ENCODE results near the gene SCNM1. TPM values are rescaled to one million over a fixed set of nuclear protein-coding genes. Genes with fewer than 3 reads are reported as not detected.

The SCNM1 gene
- 10 to 100 TPM; 16.7 to 39.8 (median 29.7) TPM for polyA plus RNA-seq

GRCh38 chr1:151165738-151166504 is at the start of gene SCNM1, which contains the start of gene LYSMD1:
Gene SCNM1 (plus strand): TSS chr1:151166144. CDS start chr1:151166153, 9 bp downstream.
Gene LYSMD1 (minus strand): TSS chr1:151165902. CDS start chr1:151165258, 644 bp downstream.
- peak within 1 kb of the TSS; percentile 46 for H3K27ac ChIP-seq (ENCODE audit: low read depth, low read length)
- 0% methylated on average over 38 of the region's 38 CpGs for WGBS, 3 donors

GRCh38 chr1:151124763-151125403 is 41.1 kb upstream of the SCNM1 start:
- no peak overlapping the region for H3K27ac ChIP-seq (ENCODE audit: low read depth, low read length)
- 56 to 87% (median 84%) methylated on average over 5 of the region's 5 CpGs for WGBS, 3 donors

- no peak overlapping the region for H3K27ac ChIP-seq (ENCODE audit: low read depth, low read length)
- WGBS, 3 donors: 78 to 85% (median 80%) methylated on average over 6 of the region's 6 CpGs
Observed at GRCh38 chr1:151128800-151129199, 37.1 kb upstream of the SCNM1 start.

- 8 to 36% (median 17%) methylated on average over 43 to 45 of the region's 45 CpGs for WGBS, 3 donors
- no peak overlapping the region for H3K27ac ChIP-seq (ENCODE audit: low read depth, low read length)
Observed at GRCh38 chr1:151130987-151131586, 34.9 kb upstream of the SCNM1 start.

GRCh38 chr1:151131701-151132334 is 34.1 kb upstream of the SCNM1 start:
- no peak overlapping the region for H3K27ac ChIP-seq (ENCODE audit: low read depth, low read length)
- WGBS, 3 donors: 33 to 47% (median 38%) methylated on average over 39 of the region's 39 CpGs

- no peak overlapping the region for H3K27ac ChIP-seq (ENCODE audit: low read depth, low read length)
- WGBS, 3 donors: 44 to 62% (median 55%) methylated on average over 49 to 74 of the region's 74 CpGs
Observed at GRCh38 chr1:151132335-151133017, 33.5 kb upstream of the SCNM1 start.

- H3K27ac ChIP-seq (ENCODE audit: low read depth, low read length): no peak overlapping the region
Observed at GRCh38 chr1:151133018-151133806, 32.7 kb upstream of the SCNM1 start.

GRCh38 chr1:151134396-151134795 is 31.5 kb upstream of the SCNM1 start:
- no peak overlapping the region for H3K27ac ChIP-seq (ENCODE audit: low read depth, low read length)
- 89 to 90% (median 90%) methylated on average over 3 of the region's 3 CpGs for WGBS, 3 donors

More at GRCh38 chr1:151133018-151133806, 32.7 kb upstream of the SCNM1 start:
- 48 to 71% (median 66%) methylated on average over 49 to 64 of the region's 65 CpGs for WGBS, 3 donors

- no peak overlapping the region for H3K27ac ChIP-seq (ENCODE audit: low read depth, low read length)
- 92 to 95% (median 94%) methylated on average over 7 of the region's 7 CpGs for WGBS, 3 donors
Observed at GRCh38 chr1:151134991-151135390, 31.0 kb upstream of the SCNM1 start.

GRCh38 chr1:151135433-151136385 is 30.2 kb upstream of the SCNM1 start:
- WGBS, 3 donors: 88 to 91% (median 91%) methylated on average over 12 of the region's 12 CpGs
- H3K27ac ChIP-seq (ENCODE audit: low read depth, low read length): no peak overlapping the region

- WGBS, 3 donors: 92% methylated on average over 7 of the region's 7 CpGs
- no peak overlapping the region for H3K27ac ChIP-seq (ENCODE audit: low read depth, low read length)
Observed at GRCh38 chr1:151137789-151138188, 28.2 kb upstream of the SCNM1 start.

- whole genome bisulfite sequencing, 3 donors: 70 to 96% (median 78%) methylated on average over 4 to 5 of the region's 5 CpGs
- no peak overlapping the region for H3K27ac ChIP-seq (ENCODE audit: low read depth, low read length)
Observed at GRCh38 chr1:151142411-151143056, 23.4 kb upstream of the SCNM1 start.

GRCh38 chr1:151143057-151143435 is 22.9 kb upstream of the SCNM1 start:
- 61 to 80% (median 78%) methylated on average over 7 of the region's 7 CpGs for WGBS, 3 donors
- no peak overlapping the region for H3K27ac ChIP-seq (ENCODE audit: low read depth, low read length)

- 56 to 84% (median 58%) methylated on average over 4 to 5 of the region's 5 CpGs for WGBS, 3 donors
- H3K27ac ChIP-seq (ENCODE audit: low read depth, low read length): no peak overlapping the region
Observed at GRCh38 chr1:151143986-151144385, 22.0 kb upstream of the SCNM1 start.

GRCh38 chr1:151144474-151145303 is 21.3 kb upstream of the SCNM1 start:
- no peak overlapping the region for H3K27ac ChIP-seq (ENCODE audit: low read depth, low read length)
- 46 to 67% (median 54%) methylated on average over 7 of the region's 7 CpGs for WGBS, 3 donors

All from adipose tissue (tissue), 3 donors.